ENCODE results near the gene PHLPP2.

DNA sequence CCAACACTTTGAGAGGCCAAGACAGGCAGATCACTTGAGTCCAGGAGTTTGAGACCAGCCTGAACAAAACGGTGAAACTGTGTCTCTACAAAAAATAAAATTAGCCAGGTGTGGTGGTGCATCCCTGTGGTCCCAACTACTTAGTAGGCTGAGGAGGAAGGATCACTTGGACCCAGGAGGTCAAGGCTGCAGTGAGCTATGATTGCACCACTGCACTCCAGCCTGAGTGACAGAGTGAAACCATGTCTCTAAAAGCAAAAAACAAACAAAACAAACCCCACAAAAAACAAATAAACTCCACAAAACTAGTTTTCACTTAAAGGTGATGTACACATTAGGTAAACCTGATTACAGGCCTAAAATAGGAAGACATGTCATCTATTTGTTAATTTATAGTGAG is 58.2 kb downstream of the PHLPP2 start:
- TF ChIP-seq, protein P1, sequence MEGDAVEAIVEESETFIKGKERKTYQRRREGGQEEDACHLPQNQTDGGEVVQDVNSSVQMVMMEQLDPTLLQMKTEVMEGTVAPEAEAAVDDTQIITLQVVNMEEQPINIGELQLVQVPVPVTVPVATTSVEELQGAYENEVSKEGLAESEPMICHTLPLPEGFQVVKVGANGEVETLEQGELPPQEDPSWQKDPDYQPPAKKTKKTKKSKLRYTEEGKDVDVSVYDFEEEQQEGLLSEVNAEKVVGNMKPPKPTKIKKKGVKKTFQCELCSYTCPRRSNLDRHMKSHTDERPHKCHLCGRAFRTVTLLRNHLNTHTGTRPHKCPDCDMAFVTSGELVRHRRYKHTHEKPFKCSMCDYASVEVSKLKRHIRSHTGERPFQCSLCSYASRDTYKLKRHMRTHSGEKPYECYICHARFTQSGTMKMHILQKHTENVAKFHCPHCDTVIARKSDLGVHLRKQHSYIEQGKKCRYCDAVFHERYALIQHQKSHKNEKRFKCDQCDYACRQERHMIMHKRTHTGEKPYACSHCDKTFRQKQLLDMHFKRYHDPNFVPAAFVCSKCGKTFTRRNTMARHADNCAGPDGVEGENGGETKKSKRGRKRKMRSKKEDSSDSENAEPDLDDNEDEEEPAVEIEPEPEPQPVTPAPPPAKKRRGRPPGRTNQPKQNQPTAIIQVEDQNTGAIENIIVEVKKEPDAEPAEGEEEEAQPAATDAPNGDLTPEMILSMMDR (IDR thresholded peaks at IDR 0.05; ENCODE audit: low read depth, low read length) = no peak
- TF ChIP-seq POLR2A (IDR thresholded peaks at IDR 0.05; ENCODE audit: extremely low read depth, insufficient read length) (no peak), MYC (IDR thresholded peaks at IDR 0.05; ENCODE audit: low read depth, low read length) (no peak)
- TF ChIP-seq, protein P2, sequence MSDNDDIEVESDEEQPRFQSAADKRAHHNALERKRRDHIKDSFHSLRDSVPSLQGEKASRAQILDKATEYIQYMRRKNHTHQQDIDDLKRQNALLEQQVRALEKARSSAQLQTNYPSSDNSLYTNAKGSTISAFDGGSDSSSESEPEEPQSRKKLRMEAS (IDR thresholded peaks at IDR 0.05; ENCODE audit: low read depth, low read length) = no peak
